Measurements from ENCODE around the gene ENOX2.

DNA sequence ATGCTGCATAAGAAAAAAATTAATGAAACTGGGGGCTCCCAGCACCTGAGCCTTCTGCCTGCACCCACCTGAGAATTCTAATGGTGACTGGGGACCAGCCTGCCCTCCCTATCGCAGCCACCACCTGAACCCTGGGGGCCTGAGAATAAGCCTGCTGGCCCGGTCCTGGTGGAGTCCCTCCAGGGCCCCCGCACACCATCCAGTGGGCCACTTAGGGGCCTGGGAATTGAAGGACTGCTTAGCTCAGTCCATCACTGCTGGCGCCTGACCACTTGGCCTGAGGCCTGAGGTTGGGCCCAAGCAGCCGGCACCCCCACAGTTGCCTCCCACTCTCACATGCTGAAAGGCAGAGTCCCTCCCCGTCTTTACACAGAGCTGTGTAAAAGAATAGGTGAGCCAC lies 230.8 kb downstream of the ENOX2 start:
- TF ChIP-seq, protein P1, sequence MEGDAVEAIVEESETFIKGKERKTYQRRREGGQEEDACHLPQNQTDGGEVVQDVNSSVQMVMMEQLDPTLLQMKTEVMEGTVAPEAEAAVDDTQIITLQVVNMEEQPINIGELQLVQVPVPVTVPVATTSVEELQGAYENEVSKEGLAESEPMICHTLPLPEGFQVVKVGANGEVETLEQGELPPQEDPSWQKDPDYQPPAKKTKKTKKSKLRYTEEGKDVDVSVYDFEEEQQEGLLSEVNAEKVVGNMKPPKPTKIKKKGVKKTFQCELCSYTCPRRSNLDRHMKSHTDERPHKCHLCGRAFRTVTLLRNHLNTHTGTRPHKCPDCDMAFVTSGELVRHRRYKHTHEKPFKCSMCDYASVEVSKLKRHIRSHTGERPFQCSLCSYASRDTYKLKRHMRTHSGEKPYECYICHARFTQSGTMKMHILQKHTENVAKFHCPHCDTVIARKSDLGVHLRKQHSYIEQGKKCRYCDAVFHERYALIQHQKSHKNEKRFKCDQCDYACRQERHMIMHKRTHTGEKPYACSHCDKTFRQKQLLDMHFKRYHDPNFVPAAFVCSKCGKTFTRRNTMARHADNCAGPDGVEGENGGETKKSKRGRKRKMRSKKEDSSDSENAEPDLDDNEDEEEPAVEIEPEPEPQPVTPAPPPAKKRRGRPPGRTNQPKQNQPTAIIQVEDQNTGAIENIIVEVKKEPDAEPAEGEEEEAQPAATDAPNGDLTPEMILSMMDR (conservative IDR thresholded peaks at IDR 0.05 in 1 of 2, IDR thresholded peaks at IDR 0.05 in 1 of 2; ENCODE audit: low read depth in 1 of 2, low read length in 2 of 2), result no peak
- no peak for TF ChIP-seq EZH2 (IDR thresholded peaks at IDR 0.05; ENCODE audit: low read length, missing control alignments)

Measured in fibroblast of lung (primary cell).